ENCODE data around the gene CCDC91.

- no peak for TF ChIP-seq MAX (CRISPR knock-in tag; IDR thresholded peaks at IDR 0.05)
- no peak for TF ChIP-seq CTCF (IDR thresholded peaks at IDR 0.05)
- no peak for TF ChIP-seq ZNF423 (CRISPR knock-in tag; IDR thresholded peaks at IDR 0.05)
- TF ChIP-seq ZNF512 (CRISPR knock-in tag; IDR thresholded peaks at IDR 0.05; ENCODE audit: borderline replicate concordance), result no peak
- TF ChIP-seq RORB (CRISPR knock-in tag; IDR thresholded peaks at IDR 0.05), result no peak
- no peak for TF ChIP-seq PREB (CRISPR knock-in tag; IDR thresholded peaks at IDR 0.05; ENCODE audit: borderline replicate concordance)
- no peak for TF ChIP-seq ZNF263 (CRISPR knock-in tag; IDR thresholded peaks at IDR 0.05; ENCODE audit: low read depth)
- no peak for TF ChIP-seq ESRRA (CRISPR knock-in tag; IDR thresholded peaks at IDR 0.05; ENCODE audit: borderline replicate concordance)
Measured at GRCh38 chr12:28268608-28269229, 78.5 kb downstream of the CCDC91 start.
